C1 segment of cervical spinal cord (tissue), 14 donors: ENCODE data around the gene DNMBP.
A peak's percentile ranks its signal among the peaks of the same experiment; 100 is the strongest.
"Not testable (repeated sequence)": the region's sequence is repeated elsewhere in the genome, so short reads cannot be mapped to it uniquely, and the experiment has no call there.

Experiments used
- DNase-seq, 14 donors: peaks; one replicate each; lab custom pipeline; 2025; lab: John Stamatoyannopoulos, UW

DNMBP gene

DNA sequence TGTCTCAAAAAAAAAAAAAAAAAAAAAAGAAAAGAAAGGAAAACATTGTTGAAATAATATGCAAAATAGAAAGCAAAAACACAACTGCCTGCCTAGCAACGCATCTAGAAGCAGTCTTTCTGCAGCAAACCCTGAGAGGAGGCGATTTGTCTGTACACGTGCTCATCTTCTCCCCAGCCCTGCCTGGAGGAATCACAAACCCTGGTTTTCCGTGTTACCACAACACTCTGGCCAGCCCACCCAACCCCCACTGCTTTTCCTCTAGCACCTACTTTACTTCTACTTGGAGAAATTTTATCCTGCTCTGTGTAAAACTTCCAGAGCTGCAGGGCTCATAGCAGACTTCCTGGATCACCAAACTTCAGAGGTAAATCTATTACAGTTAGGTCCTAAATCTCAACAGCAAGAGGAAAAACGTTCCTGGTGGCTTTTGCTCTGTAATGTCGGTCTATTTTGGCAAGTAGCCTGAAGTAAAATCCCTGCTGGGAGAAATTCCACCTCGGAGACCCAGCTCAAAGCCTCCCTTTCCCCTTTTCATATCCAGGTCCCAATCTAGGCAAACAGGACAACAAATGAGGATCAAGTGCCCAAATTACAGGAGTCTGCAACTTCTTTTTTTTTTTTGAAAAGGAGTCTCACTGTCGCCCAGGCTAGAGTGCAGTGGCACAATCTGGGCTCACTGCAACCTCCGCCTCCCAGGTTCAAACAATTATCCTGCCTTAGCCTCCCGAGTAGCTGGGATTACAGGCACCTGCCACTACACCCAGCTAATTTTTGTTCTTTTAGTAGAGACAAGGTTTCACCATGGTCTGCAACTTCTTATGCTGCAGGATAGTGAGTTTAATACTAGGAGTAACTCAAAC is 91.6 kb downstream of the DNMBP start:
- peak in 4 of 14 donors; percentile 1 to 8 (median 5) for DNase-seq

DNA sequence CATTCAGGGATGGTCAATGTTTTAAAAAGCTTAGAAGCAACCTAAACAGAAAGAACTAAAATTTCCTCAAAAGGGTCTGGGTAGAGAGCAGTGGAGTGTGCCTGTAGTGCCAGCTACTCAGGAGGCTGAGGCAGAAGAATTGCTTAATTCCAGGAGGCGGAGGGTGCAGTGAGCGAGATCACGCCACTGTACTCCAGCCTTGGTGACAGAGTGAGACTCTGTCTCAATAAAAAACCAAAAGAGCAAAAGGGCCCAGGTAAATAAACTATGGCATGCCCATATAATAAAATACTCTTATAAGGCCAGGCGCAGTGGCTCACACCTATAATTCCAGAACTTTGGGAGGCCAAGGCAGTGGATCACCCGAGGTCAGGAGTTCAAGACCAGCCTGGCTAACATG is 93.0 kb downstream of the DNMBP start:
- no peak for DNase-seq

DNA sequence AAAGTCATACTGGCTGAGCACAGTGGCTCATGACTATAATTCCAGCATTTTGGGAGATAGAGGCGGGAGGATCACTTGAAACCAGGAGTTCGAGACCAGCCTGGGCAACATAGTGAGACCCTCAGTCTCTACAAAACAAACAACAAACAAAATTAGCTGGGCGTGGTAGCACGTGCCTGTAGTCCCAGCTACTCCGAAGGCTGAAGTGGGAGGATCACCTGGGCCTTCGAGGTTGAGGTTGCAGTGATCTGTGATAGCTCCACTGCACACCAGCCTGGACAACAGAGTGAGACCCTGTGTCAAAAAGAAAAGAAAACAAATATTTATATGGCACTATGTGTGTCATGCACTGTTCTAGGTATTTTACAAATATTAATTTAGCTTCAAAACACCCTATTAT is 94.3 kb downstream of the DNMBP start:
- no peak for DNase-seq

DNA sequence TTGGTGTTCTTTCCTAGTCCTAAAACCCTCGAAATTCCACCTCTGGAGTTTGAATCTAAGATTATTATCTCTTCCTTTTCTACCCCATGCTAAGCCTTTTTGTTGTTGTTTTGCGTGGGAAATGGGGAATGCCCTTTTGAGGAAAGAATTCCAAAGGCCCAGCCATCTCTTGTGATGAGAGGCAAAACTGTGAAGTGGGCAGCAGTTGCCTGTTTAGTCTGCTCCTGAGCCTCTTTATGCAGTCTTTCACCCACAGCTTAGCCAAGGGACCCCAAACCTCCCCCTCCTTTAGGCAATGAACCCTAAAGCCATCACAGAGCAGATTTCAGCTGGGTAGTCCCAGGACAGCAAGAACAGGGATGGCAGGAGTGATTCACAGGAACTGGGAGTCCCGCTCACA is 95.5 kb downstream of the DNMBP start:
- no peak for DNase-seq

DNA sequence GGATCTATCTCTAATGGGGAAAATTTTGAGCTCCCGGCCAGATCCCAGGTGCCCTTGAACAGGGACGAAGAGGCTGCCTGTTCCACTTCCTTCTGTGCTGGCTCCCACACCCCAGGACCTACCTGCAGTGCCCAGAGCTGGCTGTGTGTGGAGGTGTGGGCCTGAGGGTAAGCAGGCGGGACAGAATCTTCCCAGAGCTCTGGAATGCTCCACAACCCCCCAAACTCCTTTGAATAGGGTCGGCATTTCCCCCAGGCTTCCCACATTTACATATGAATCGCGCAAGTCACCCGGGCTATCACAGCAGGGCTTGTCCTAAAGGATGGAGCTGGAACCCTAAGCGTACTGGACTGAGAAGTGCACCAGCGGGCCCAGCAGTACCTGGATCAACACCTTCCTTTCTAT is 95.9 kb downstream of the DNMBP start:
- DNase-seq, result no peak

DNA sequence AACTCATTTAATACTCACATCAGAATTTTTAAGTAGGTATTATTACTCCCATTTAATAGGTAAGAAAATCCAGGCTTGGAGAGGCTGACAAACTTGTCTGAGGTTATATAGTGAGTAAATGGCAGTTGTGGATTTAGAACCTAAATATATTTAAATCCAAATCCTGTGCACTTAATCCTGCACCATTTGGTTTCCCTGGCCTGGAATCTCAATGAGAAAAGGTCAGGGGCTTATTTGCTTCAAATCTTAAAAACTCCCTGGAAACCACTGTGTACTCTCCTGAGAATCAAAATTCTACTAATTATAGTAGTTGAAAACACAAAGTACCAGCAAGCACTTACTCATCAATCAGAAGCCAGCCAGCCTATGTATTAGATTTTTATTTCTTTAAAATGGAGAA is 97.7 kb downstream of the DNMBP start:
- no peak for DNase-seq

DNA sequence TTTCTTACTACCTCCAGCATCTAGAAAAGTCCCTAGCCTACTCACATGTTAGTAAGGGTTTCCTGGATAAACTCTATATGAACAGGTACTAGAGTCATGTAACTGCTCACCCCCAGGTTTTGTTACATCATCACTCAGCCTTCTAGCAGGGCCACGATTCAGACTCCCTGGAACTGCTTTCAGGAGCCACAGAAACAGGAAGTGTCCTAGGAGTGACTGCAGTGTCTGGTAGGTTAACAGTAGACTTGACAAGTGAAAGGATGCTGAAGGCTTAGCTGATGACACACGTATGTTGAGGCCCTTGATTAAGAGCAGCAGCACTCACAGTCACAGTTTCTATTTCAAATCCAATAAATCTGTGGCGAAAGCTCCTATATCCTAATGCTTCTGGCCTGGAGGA is 101.2 kb downstream of the DNMBP start:
- no peak for DNase-seq

DNA sequence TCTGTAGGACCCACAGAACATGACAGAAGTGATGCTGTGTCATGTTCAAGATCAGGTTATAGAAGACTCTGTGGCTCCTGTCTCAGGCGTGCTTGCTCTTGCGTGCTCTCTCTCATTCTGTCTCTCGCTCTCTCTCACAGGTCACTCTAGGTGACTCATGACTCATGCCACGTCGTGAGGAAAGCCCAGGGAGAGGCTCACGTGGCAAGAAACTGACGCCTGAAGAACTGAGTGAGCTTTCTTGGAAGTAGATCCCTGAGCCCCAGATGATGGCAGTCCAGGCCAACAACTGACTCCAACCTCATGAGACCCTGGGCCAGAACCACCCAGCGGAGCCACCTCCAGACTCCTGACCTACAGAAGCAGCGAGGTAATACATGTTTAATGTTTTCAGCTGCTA is 103.3 kb downstream of the DNMBP start:
- no peak for DNase-seq

DNA sequence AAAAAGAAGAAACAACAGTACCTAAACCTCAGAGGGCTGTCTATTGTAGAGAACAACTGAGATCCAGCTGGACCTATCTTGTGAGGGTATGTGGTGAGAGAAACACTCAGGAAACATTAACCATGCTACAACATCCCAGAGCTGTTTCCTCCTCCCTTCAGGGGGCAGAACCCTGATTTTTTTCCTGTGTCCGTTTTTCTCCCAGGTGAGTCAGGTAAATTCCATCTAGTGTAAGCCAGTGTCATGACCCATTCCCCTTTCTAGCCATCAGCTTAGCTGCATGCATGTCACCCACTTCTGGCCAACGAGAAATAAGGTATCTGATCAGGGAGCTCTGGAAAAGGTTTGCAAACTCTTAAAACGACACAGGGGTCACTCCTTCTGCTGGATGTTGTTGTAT is 103.8 kb downstream of the DNMBP start:
- DNase-seq, result no peak

DNA sequence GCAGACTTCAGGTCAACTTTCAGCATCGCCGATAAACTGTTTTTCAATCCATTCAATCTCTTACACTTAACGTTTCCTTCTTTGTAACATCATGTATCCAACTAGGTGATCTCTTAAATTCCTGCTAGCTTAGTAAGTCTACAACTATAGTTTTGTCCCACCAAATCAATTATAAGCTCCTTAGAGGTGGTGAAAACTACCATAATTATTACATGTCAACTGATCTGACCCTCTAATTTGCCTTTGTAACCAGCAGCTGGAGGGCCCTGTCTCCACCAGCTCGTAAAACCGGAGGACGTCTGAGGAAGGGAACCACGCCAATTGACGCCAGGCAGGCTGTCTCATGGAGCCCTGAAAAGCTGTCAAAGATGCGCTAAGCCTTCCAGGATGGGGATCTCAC is 113.9 kb downstream of the DNMBP start:
- no peak for DNase-seq

DNA sequence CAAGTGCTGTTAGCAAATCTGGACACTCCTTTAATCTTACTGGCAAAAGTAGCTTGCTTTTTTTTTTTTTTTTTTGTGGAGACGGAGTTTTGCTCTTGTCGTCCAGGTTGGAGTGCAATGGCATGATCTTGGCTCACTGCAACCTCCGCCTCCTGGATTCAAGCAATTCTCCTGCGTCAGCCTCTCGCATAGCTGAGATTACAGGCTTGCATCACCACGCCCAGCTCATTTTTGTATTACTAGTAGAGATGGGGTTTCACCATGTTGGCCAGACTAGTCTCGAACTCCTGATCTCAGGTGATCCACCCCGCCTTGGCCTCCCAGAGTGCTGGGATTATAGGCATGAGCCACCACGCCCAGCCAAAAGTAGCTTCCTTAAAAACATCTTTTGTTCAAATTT is 114.7 kb downstream of the DNMBP start:
- not testable (repeated sequence) for DNase-seq

DNA sequence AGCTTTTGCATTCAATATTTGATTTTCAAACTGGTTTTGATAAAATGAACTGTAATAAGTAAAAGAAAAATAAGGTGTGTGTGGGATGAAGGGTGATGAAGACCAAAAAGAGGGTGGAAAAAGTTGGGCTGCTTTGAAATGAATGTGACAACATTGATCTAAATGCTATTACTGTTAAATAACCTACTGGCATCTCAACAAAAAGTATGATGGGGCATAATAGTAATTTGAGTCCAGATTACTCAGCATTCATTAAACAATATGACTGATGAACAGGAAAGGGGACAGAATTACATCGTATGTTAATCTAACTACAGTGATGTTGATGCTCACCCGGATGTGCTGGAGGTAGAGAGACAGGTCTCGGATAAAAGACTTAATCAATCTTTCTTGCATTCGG is 115.1 kb downstream of the DNMBP start:
- no peak for DNase-seq

DNA sequence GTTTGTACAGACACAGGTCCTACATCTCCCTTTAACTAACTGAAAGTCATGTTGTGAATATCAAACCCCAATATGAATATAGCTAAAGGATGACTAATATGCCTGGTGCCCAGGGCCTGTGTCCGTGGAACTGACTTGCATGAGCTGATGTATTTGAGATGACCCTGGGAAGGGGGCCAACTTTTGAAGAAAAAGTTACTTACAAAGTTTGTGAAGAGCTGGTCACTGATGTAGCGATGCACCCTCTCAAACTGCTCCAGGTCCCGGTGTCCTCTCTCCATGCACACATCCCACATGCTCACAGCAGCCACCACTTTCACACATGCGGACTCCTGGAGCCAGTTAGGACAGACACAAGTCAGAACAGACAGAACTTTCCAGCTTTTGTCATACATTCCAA is 121.1 kb downstream of the DNMBP start:
- DNase-seq, result no peak

DNA sequence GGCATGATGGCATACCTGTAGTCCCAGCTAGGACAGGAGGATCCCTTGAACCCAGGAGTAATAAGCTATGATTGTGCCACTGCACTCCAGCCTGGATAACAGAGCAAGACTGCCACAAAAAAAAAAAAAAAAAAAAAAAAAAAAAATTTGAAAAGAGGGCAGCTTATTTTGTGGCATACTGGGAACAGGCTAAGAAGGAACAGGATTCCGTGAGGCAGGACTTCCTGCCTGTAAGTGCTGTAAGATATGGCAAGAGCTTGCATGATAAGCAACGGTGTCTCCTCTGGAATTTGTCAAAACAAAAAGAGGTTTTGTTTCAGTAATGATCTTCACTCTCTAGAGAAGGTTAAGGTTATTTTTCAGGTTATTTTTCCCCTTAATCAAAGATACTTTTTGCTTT is 126.2 kb downstream of the DNMBP start:
- DNase-seq, result no peak

DNA sequence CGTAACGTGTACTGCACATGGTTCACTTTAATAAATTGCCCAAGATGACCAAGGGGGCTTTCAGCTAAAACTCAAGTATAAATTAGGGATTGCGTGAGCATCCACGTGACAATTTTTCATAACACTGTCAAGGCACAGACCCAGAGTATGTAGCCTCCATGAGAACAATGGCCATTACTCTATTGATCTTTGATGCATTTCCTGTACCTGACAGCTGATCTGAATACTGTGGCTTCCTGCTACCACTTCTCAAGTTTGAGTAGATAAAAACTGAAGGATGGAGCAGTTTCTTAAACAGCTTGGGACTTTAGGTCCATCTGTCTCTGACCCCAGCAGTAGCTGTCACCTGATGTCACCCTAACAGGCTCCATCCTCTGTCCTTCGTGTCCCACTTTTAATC is 128.4 kb downstream of the DNMBP start:
- DNase-seq, result no peak

DNA sequence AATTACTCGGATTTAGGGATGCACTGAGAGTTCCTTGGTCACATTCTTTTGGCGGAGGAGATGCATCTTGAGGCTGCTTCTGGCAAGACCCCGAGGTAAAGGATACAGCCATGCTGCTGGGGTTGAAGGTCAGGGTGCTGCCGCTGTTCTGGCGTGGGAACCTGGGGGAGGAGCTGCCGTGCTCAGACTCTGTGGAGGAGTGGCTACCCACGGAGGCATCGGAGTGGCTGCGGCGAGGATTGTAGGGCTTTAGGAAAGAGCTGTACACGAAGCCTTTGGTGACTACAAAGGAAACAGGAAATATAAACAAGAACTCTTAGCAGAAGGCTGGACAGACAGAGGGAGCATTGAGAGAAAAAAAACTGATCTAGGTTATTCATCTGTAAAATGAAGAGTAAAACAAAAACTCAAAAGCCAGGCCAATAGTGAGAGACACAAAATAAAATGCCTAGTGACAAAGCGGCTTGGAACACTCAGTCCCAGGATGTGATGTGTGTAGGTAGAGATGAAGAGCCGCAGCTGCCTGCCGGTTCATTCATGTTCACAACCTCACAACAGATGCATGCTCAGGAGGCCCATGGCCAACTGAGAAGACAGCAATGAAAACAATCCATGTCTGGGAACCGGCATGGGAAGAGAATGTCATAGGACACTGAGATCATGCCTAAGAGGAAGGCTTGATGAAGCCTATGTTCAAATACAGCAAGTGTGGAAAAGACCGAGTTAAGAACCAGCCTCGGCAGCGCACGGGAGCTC is 129.5 kb downstream of the DNMBP start:
- no peak for DNase-seq

DNA sequence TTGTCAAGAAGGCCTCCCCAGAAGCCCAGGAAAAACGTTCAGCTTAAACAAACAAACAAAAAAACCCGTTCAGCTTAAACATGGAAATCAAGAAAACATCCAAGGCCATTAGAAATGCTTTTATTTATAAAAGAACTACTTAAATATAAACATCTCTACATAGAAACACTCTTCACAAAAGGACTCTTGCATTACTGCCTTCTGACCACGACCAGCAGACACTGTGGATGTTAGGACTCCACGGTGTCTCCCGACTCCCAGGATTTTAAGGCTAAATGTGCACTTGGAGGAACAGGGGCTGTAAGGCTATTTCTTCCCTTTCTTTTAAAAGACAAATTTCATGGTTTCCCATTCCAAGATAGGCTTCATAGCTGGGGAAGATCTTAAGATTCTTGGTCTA is 134.3 kb downstream of the DNMBP start:
- DNase-seq, result no peak

DNA sequence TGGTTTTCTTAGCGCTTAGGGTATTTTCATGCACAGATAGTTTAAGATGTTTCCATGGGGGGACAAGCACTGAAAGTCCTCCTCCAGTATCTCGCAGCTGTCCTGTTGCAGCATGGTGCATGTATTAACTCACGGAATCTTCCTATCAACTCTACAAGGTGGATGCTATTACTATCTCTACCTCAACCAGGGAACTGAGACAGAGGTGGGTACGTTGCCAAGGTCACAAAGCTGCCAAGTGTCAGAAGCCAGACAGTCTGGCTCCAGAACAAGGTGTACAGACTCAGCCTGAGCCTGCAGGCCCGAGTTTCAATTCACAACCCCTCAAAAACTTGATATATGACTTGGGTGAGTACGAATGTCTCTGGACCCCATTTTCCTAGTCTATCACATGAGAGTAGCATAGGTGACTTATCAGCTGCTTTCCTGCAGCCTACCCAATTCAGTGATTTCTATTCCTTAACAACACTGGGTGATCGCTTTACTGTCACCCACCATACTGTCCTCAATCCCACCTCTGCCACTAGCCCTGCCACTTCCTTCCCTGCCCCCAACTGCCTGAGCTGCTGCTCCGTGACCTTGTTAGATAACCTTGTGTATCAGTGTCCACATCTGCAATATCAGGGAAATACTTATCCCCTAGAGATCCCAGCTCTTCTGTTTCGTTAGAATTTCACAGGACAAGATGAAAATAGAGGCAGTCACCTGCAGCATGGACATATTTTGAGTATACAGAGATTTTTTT is 135.2 kb downstream of the DNMBP start:
- DNase-seq, result no peak

DNA sequence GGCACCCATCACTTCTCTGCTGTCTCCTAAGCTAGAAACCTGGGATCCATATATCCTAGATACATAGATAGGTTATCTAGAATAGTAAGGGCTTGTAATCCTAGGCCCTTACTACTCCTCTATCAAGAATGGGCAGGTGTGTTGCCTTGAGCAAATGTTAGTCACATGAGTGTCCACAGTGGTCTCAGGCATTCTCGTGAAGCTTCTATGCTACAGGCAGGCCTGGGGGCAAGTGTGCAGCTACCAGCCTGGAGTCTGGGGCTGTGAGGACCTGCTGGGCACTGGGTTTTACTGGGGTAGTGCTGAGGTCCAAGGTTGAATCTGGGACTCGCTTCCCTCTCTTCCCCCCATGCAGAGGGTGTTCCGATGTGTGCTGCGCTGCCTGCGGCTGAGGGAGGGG is 135.9 kb downstream of the DNMBP start:
- DNase-seq, result no peak

DNA sequence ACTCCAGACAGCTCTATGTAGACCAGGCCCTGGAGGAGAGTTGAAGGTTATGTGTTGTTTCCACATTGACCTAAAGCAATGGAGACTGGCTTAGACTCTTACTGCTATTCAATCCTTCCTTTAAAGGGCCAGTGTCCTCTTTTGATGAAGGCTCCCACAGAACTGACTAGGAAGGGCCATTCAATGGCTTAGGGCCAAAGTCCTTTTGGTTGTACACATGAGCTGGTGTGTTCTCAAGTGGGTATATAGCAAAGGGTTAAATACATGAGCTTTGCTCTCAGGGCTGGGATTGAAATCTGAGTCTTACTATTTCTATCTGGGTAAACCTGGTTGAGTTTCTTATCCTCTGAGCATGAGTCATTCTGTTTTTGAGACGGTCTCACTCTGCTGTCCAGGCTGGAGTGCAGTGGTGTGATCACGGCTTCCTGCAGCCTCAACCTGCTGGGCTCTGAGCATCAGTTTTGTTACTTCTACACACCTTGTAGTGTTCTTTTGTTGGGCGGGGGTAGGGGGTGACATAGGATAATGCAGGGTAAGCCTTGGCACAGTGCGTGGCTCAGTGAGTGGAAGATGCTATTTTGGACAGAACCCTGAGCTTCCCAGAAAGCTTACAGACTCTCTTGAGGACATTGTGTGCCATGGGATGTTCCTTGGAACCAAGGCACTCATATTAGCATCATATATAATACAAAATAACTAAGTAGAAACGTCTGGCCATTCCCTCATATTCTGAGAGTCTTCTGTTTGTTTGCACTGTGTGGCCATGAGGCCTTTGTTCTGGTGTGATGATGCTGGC is 137.2 kb downstream of the DNMBP start:
- DNase-seq, result no peak

DNA sequence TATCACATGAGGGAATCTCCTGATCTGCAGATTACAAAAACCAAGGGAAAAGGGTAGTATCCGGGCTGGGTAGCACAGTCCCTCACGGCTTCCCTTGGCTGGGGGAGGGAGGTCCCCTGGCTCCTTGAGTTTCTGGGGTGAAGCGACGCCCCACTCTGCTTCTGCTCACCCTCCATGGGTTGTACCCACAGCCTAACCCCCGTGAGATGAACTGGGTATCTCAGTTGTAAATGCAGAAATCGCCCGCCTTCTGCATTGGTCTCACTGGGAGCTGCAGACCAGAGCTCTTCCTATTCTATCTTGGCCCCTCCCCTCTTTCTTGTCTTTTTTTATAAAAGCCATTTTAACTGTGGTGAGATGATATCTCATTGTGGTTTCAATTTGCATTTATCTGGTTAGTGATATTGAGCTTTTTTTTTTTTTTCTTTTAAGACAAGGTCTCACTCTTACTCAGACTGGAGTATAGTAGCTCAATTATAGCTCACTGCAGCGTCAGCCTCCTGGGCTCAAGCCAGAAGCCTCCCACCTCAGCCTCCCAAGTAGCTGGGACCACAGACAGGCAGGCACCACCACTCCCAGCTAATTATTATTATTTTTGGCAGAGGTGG is 139.5 kb downstream of the DNMBP start:
- DNase-seq, result no peak
